H1 (cell line): ENCODE data around the gene DCBLD2. TPM values are rescaled to one million over a fixed set of nuclear protein-coding genes. Genes with fewer than 3 reads are reported as not detected.

Source experiments
- EZH2 ChIP-seq: fragments of 200-600 bp; sonication (generic); IDR thresholded peaks from 2 replicates; pipeline ENCODE4 v1.7.1; 2012; ENCODE audit warnings: low read depth, mild to moderate bottlenecking, moderate library complexity, low read length, inconsistent platforms; ENCODE audit not compliant: severe bottlenecking
- polyA plus RNA-seq, 7 experiments: library from polyadenylated mRNA; depleted of rRNA in 3 of 7; stranded (reverse) in 5 of 7; unstranded in 2 of 7; fragments of >200 nt in 5 of 7; fragments of 200-250 nt in 2 of 7; gene quantifications; 1 replicate in 5 of 7; 2 replicates in 1 of 7; 4 replicates in 1 of 7; pipeline versions ENCODE4 v1.2.1 to v1.2.3, GENCODE V29; 2011 to 2013; ENCODE audit warnings: missing spikeins in 2 of 7, mixed read lengths in 2 of 7
- total RNA-seq: library from RNA; stranded (reverse); fragmentation: NEBNext Ultra II Directional; extraction: Animal tissue kit (Norgen Biotek cat#: 25700); gene quantifications from 2 replicates; pipeline ENCODE4 v1.2.1, GENCODE V29; 2021
- TF ChIP-seq, protein P1 (sequence below): IDR thresholded peaks from 2 replicates; pipeline ENCODE4 v1.6.1; 2011; ENCODE audit warnings: low read length, improper control_type of control experiment

DCBLD2 gene
- total and polyA plus RNA-seq, 2 of the 8 experiments (the other 6 are each of a cell fraction or from before 2014, with no cell fraction given) = 19.6 to 63.8 TPM

DNA sequence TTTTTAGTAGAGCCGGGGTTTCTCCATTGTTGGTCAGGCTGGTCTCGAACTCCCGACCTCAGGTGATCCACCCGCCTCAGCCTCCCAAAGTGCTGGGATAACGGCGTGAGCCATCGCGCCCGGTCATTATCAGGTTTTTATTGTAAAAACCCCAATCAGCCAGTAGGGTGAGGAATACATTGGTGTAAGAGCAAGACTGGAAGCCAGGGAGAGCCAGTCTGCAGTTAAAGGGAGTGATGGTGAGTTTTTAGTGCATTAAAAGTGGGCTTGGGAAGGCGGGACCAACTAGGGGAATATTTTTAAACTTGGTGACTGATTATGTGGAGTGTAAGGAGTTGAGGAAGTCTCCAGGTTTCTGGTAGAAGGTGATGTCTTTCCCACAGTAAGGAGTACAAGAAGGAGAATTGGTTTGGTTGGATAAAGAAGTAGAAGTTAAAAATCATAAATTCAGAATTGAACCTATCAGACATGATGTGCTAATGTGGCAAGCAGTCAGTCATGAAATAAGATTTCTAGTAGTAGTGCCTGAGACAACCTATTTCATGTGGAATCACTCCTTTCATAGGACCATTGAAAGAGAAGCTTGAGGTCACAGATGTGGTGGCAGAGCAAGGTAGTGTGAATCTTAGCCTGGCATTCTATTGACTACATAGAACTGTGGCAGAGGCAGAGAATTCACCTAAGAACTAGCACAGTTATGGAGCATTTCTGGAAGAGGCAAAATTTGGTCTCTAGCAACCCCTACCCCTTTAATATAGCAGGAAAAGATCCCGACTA lies 2.4 kb upstream of the DCBLD2 start (continued):
- TF ChIP-seq, protein P1, sequence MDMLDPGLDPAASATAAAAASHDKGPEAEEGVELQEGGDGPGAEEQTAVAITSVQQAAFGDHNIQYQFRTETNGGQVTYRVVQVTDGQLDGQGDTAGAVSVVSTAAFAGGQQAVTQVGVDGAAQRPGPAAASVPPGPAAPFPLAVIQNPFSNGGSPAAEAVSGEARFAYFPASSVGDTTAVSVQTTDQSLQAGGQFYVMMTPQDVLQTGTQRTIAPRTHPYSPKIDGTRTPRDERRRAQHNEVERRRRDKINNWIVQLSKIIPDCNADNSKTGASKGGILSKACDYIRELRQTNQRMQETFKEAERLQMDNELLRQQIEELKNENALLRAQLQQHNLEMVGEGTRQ = no peak
- TF ChIP-seq EZH2 = no peak
